Muscle layer of duodenum (tissue), 2 donors: Measurements from ENCODE around the gene HDAC4.

Source experiments
- H3K27ac ChIP-seq: one replicate; pipeline ENCODE4 v1.7.0; 2013; ENCODE audit warnings: mild to moderate bottlenecking, low read length
- H3K27me3 ChIP-seq: one replicate; pipeline ENCODE4 v1.7.0; 2013; ENCODE audit warnings: low read depth, mild to moderate bottlenecking, control low read depth, low read length
- H3K36me3 ChIP-seq, 2 donors: one replicate each; pipeline ENCODE4 v1.7.0; 2013; ENCODE audit warnings: low read length in 2 of 2, control low read depth in 1 of 2, mild to moderate bottlenecking in 1 of 2; ENCODE audit not compliant: insufficient read depth in 2 of 2, control insufficient read depth in 1 of 2
- H3K4me1 ChIP-seq, 2 donors: one replicate each; pipeline ENCODE4 v1.7.0; 2013; ENCODE audit warnings: low read length in 2 of 2, mild to moderate bottlenecking in 2 of 2, control low read depth in 1 of 2, moderate library complexity in 1 of 2; ENCODE audit not compliant: insufficient read depth in 2 of 2, control insufficient read depth in 1 of 2
- H3K4me3 ChIP-seq, 2 donors: one replicate each; pipeline ENCODE4 v1.7.0; 2013; ENCODE audit warnings: low read length in 2 of 2, low read depth in 1 of 2, mild to moderate bottlenecking in 1 of 2
- H3K9me3 ChIP-seq, 2 donors: one replicate each; pipeline ENCODE4 v1.7.0; 2013; ENCODE audit warnings: low read length in 2 of 2, control low read depth in 1 of 2, mild to moderate bottlenecking in 1 of 2; ENCODE audit not compliant: control insufficient read depth in 1 of 2
- donor health status: healthy.

The HDAC4 gene

DNA sequence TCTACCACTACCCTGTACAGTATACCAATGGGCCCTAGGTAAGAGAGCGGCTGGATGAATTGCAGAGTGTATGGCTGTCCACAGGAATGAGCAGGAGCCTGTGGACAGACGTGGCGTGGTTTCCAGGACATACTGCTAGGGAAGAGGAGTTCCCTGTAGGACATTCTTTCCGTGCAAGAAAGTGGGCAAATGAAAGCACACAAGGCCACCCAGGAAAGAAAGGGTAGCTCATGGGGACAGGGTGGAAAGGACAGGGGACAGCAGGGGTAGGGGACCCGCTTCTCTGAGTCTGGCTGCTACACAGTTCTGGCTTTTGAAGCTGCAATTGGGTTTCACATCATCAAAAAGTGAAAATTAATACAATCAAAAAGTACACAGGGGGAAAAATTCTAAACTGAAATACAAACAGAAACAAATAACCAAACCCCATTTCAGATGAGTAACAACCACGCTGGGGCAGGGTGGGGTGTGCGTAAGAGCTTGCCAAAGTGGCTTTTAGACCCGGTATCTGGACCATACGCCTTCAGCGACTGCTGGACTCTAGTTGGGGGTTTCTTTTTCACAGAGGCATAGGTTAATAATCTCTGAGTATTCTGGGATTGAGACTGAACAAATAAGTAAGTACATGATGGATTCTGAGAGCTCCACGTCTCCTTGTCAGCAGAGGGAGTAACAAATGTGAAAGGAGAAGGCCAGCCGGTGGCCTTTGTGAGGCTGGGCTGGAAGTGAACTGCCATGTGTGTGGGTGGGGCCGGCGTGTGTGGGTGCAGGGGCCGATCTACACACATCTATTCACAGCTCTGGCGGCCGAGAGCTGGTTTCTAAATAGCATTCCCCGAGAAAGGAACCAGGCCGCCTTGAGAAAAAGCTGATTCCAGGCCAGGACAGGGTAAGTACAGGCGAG, 84.0 kb downstream of the HDAC4 start:
- Histone ChIP-seq H3K27me3 (no peaks in the 10 kb centered on the region), H3K4me1 (peaks cover 22 to 35% of the 10 kb centered on the region in 2 donors), H3K36me3 (no peaks in the 10 kb centered on the region), H3K9me3 (no peaks in the 10 kb centered on the region), H3K27ac (peak overlapping the region; percentile 83), H3K4me3 (peak overlapping the region; percentile 24 to 34)

DNA sequence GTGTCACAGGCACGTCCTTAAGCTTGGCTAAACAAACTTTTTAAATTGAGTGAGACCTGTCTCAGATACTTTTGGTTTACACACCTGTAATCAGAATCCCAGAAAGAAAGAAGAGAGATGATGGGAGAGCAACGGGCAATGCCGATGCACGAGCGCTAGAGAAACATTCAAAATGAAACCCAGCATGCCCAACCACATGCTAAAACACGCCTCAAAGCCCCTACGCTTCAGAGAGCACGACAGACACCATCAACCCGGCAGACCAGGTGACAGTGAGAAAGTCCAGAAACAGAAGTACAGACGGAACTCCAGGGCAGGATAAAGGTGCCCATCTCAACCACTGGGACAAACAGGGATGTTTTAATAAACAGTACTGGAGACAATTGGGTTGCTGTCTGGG, 85.5 kb downstream of the HDAC4 start:
- no peak overlapping the region for H3K27ac ChIP-seq
- H3K36me3 ChIP-seq: no peaks in the 10 kb centered on the region
- H3K9me3 ChIP-seq: no peaks in the 10 kb centered on the region
- no peak overlapping the region for H3K4me3 ChIP-seq
- H3K4me1 ChIP-seq: peaks cover 28 to 44% of the 10 kb centered on the region in 2 donors
- no peaks in the 10 kb centered on the region for H3K27me3 ChIP-seq

DNA sequence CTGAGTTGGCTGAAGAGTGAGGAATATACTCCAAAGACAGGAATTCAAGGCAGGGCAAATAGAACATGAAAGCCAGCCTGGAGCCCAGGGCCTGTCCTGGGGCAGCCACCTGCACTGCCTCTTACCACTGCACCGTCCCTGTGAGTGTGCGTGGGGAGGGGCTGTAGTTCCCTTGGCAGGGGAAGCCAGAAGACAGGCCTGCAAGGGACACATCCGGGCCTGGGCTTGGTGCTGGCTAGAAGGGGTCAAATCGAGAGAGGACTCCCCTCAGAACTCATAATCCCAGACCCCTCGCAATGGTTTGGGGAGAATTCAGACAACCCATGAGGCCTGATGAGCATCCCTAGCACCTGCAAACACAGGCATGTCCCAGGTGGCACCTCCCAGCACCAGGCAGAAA, 87.0 kb downstream of the HDAC4 start:
- Histone ChIP-seq H3K36me3 (no peaks in the 10 kb centered on the region), H3K9me3 (no peaks in the 10 kb centered on the region), H3K4me3 (no peak overlapping the region), H3K4me1 (peaks cover 34 to 57% of the 10 kb centered on the region in 2 donors), H3K27ac (no peak overlapping the region), H3K27me3 (no peaks in the 10 kb centered on the region)

DNA sequence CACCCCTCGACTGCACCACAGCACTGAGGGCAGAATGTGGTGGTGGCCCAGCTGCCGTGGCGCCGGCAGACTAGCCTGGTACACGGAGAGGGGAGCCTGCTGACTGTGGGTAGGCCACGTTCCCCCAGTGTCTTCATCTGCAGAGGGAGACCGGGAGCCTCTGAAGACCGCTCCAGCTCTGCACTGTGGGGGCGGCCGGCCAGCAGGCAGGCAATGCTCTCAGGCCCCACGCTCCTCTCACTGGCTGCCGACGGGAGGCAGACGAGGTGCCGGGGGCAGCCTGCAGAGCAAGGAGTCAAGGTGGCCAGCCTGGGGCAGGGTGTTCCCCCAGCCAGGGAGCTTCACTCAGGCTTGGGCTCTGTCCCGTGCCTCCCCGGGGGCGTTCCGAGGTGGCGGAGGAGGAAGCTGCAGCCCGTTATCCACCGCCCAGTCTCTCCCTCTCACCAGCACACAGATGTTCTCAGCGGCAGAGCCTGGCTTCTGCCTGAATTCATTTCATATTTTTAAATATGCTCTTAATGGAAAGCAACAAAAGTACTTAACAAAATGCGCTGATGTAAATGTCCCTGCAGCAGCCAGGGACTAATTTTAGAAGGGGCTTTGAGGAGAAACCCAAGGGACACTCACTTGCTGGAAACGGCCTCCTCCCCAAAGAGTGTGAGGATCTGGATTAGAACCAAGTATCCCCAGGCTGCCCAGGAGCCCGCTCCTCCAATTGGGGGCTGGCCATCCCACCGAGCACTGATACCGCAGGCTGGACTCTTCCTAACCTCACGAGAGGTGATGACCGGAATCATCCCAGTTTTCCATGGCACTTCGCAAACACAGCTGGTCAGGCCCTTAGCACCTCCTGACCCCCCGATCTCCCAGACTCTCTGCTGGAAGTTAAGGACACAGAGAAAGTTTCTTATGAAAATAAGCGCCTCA, 87.8 kb downstream of the HDAC4 start:
- peak overlapping the region; percentile 47 for H3K27ac ChIP-seq

DNA sequence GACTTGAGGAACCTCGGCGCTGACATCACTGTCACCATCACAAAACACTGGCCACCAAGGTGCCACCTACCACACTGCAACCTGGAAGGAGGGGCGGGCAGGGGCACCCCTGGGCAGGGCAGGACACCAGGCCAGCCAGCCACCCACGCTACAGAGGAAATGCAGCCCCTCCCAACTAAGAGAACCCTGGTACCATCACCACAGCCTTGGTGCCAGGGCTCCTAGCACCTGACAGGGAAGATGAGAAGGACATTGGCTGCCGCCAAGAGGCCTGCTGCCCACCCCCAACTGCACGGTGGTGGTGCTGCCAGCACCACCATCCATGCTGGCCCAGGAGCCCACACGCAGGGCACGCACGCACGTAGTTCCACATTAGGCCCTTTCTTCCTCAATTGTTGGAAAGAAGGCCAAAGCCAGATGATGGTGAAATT, 88.7 kb downstream of the HDAC4 start:
- no peak overlapping the region for H3K27ac ChIP-seq
- H3K4me3 ChIP-seq: no peak overlapping the region
- peaks cover 26 to 53% of the 10 kb centered on the region in 2 donors for H3K4me1 ChIP-seq
- no peaks in the 10 kb centered on the region for H3K27me3 ChIP-seq
- no peaks in the 10 kb centered on the region for H3K9me3 ChIP-seq
- no peaks in the 10 kb centered on the region for H3K36me3 ChIP-seq

More for the DNA sequence above, 87.8 kb downstream of the HDAC4 start:
- Histone ChIP-seq H3K4me3 (peak overlapping the region in 1 of 2 donors; percentile 17), H3K36me3 (no peaks in the 10 kb centered on the region), H3K27me3 (no peaks in the 10 kb centered on the region), H3K9me3 (no peaks in the 10 kb centered on the region), H3K4me1 (peaks cover 32 to 53% of the 10 kb centered on the region in 2 donors)

DNA sequence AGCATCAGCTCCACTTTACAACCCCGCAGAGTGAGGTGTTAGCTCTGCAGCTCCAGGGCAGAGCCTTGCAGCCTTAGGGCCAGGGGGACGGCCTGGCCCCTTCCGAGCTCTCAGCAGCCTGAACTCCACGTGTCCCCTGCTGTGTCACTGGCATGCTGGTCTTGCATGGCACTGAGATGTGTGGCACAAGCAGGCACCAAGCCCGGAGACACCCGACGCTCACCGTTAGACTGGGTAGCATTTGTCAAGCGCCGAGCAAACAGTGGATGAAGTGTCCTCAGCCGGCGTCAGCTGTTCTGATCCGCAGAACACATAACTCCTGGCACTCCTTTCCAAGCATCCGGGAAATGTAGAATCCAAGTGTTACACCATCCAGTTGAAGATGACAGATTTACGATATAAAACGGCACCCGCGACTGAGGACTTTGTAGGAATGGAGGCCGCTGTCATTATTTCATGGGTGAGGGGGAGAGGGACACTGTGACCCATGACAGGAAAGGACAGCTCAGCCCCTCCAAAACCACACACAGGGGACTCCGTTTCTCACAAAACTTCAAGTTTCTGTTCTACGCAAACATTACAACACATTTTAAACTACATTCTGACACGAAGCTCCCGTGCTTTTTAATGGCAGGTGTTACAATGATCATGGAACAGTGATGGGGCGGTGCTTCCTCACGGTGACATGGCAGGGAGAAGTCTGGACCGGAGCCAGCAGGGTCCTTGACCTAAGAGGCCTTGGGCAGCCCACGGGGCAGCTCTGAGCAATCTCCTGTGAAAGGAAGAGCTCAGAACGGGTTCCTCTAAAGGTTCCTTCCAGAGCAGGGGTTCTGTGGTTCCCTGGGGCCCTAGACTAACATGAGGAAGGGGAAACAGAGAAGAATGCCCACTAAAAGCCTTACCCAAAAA, 89.4 kb downstream of the HDAC4 start:
- Histone ChIP-seq H3K27ac (peak overlapping the region; percentile 67), H3K36me3 (no peaks in the 10 kb centered on the region), H3K9me3 (no peaks in the 10 kb centered on the region), H3K27me3 (no peaks in the 10 kb centered on the region), H3K4me1 (peaks cover 26 to 57% of the 10 kb centered on the region in 2 donors), H3K4me3 (peak overlapping the region in 1 of 2 donors; percentile 13)

DNA sequence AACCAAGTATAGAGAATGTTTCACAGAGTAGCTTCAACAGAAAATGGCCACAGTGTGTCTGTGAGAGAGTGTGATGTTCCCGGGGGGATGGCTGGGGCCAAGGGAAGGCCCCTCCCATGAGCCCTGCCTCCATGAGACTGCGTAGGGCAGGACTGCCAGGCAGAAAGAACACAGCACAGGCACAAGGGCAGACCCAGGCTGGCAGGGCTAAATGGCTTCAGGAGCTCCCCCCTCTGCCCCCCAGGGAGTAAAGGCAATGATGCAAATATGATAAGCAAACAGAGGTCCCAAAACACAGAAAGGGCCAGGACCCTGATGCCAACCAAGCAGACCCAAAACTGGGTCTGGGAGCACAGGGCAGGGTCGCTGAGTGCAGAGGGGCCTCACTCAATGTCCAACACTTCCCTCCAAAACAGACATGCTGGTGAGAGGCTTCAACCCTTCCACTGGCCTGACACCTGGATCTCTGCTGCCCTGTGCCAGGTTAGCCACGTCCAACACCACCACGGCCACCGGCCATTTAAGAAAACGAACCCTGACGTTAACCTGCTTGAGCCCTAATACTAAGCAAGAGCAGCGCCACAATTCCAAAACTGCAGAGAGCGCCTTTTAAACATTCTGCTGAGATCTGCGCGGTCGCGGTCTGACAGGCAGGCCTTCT, 90.3 kb downstream of the HDAC4 start:
- H3K27me3 ChIP-seq: no peaks in the 10 kb centered on the region
- H3K4me3 ChIP-seq: peak overlapping the region in 1 of 2 donors; percentile 13
- H3K36me3 ChIP-seq: no peaks in the 10 kb centered on the region
- H3K4me1 ChIP-seq: peaks cover 22 to 61% of the 10 kb centered on the region in 2 donors
- H3K27ac ChIP-seq: peak overlapping the region; percentile 67
- no peaks in the 10 kb centered on the region for H3K9me3 ChIP-seq

DNA sequence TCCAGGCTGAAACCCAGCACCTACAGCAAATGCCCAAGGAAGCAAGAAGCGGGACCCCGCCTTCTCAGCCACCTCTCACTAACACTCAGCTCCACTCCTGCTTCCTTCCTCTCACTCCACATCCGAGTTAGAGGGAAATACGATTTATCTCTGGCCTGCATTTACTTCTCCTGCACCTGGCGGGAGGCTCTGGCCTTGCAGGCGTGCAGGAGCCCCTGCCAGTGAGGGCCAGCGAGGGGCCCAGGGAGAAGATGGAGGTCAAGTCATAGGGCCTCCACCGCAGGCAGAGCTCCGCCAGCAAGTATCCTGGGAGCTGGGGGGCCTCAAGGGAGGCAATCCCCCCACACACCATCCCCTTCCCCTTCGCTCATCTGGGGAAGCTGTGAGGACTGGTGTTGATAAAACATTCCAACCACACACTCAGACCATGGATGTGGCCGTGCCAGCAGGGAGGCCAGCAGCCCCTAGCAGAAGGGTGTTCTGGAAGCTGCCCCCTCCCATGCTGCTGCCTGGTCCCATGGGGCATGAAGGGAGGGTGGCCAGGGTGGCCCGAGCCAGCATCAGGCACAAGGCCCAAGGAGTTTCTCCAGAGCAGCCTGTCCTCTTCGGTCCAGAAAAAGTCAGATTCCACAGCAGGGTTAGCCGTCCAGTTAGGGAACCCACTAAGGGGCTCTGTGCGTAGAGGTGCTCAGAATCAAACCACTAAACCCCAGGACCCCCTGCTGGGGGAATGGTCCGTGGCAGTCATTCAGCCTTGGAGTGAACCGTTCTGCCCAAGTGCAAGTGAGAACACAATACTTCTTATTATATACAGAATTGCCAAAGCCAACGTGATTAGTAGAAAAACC, 91.2 kb downstream of the HDAC4 start:
- H3K36me3 ChIP-seq: no peaks in the 10 kb centered on the region
- no peaks in the 10 kb centered on the region for H3K9me3 ChIP-seq
- H3K27me3 ChIP-seq: no peaks in the 10 kb centered on the region
- H3K4me1 ChIP-seq: peaks cover 18 to 68% of the 10 kb centered on the region in 2 donors
- peak overlapping the region; percentile 56 to 62 for H3K4me3 ChIP-seq
- H3K27ac ChIP-seq: peak overlapping the region; percentile 68

DNA sequence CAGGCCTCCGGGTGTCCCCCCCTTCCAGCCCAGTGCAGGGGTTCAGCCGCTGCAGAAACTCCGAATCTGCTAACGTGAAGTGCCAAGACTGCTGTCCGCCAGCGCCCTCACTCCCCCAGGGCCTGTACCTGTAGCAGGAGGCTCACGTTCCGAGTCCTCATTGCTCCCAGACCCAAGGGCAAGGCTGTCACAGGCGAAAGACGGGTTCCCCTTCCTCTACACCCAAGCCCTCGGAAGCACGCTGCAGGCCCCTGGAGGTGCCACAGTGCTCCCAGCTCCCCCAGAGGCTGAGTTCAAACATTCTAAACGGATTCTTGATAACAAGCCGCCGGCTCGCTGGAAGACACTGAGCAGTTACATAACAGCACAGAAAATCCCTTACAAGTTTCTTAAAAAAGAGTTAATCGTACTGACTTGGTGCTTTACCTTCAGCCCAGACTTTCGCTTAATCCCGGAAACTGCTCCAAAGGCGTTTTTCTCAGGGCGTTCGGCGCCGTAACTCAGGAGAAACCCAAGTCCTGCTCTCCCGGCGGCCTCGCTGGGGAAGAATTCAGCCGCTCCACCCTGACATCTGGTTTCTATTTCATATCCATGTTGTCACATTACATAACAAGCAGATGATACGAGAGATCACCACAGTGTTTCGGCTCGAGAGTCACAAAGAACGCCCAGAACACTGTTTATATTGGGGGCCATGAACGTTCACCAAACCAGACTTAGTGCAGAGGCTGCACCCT, 92.0 kb downstream of the HDAC4 start:
- Histone ChIP-seq H3K4me1 (peaks cover 26 to 72% of the 10 kb centered on the region in 2 donors), H3K27ac (peak overlapping the region; percentile 68), H3K36me3 (no peaks in the 10 kb centered on the region), H3K9me3 (no peaks in the 10 kb centered on the region), H3K27me3 (no peaks in the 10 kb centered on the region), H3K4me3 (peak overlapping the region; percentile 56 to 62)
